A673 (cell line): ENCODE results near the gene RARRES2. TPM values are rescaled to one million over a fixed set of nuclear protein-coding genes. Genes with fewer than 3 reads are reported as not detected.

ENCODE experiments used
- BruUV-seq: library from RNA; stranded (reverse); fragments of 400-500 nt; replicated peaks from 2 replicates; lab custom pipeline; 2021; lab: Mats Ljungman, UMichigan
- CTCF ChIA-PET: fragments of 300-600 bp; sonication (Branson Sonifier 250); formaldehyde crosslinking; loops from one replicate; lab custom pipeline; 2022; ENCODE audit warnings: antibody characterized with exemption; lab: Charles Lee
- POLR2A ChIA-PET: fragments of 300-600 bp; sonication (Branson Sonifier 250); formaldehyde crosslinking; loops from one replicate; lab custom pipeline; 2022; ENCODE audit warnings: antibody characterized with exemption; ENCODE audit not compliant: low non-redundant PET; lab: Charles Lee
- DNase-seq: peaks from one replicate; pipeline ENCODE4 v3.0.0-alpha.2; 2015; ENCODE audit warnings: low spot score
- H3K27ac ChIP-seq: fragments of 200-600 bp; sonication (generic); 2 replicates; pipeline ENCODE4 v1.5.1; 2016; ENCODE audit warnings: mixed run types, low read depth, mild to moderate bottlenecking, mixed read lengths, antibody characterized with exemption, low read length; ENCODE audit not compliant: poor library complexity, severe bottlenecking
- H3K27me3 ChIP-seq: fragments of 200-600 bp; sonication (generic); replicated peaks from 2 replicates; pipeline ENCODE4 v1.6.1; 2017; ENCODE audit warnings: mixed run types, low read depth, mild to moderate bottlenecking, mixed read lengths, antibody characterized with exemption, low read length; ENCODE audit not compliant: insufficient read depth, poor library complexity
- H3K36me3 ChIP-seq: fragments of 200-600 bp; sonication (generic); 2 replicates; pipeline ENCODE4 v1.6.1; 2016; ENCODE audit warnings: mixed run types, mild to moderate bottlenecking, mixed read lengths, antibody characterized with exemption, low read length; ENCODE audit not compliant: insufficient read depth, poor library complexity, severe bottlenecking
- H3K4me1 ChIP-seq: fragments of 200-600 bp; sonication (generic); 2 replicates; pipeline ENCODE4 v1.6.1; 2017; ENCODE audit warnings: mixed run types, mild to moderate bottlenecking, mixed read lengths, antibody characterized with exemption, low read length; ENCODE audit not compliant: insufficient read depth, poor library complexity, severe bottlenecking
- H3K4me3 ChIP-seq: fragments of 200-600 bp; sonication (generic); 2 replicates; pipeline ENCODE4 v1.5.1; 2016; ENCODE audit warnings: low read depth, mixed run types, mild to moderate bottlenecking, mixed read lengths, low read length; ENCODE audit not compliant: poor library complexity, severe bottlenecking
- H3K9me3 ChIP-seq: fragments of 200-600 bp; sonication (generic); 2 replicates; pipeline ENCODE4 v1.6.1; 2016; ENCODE audit warnings: mixed run types, low read depth, mild to moderate bottlenecking, mixed read lengths, antibody characterized with exemption, low read length; ENCODE audit not compliant: poor library complexity, severe bottlenecking
- CTCF ChIP-seq: fragments of 300-800, 200-600 bp; sonication (generic); conservative IDR thresholded peaks from 2 replicates; pipeline ENCODE4 v1.5.1; 2017; ENCODE audit warnings: low read depth, mild to moderate bottlenecking, antibody characterized with exemption, low read length, moderate library complexity, mixed read lengths
- EZH2 ChIP-seq: fragments of 200-600 bp; sonication (generic); IDR thresholded peaks from 2 replicates; pipeline ENCODE4 v1.6.1; 2017; ENCODE audit warnings: borderline replicate concordance, low read depth, mild to moderate bottlenecking, mixed read lengths, antibody characterized with exemption, low read length; ENCODE audit not compliant: poor library complexity, severe bottlenecking
- intact Hi-C: fragments of 100-400 bp; cut with micrococcal nuclease; formaldehyde crosslinking; loops from one replicate; pipeline ENCODE4 v1.10.0; 2022; ENCODE audit not compliant: unreplicated experiment
- total RNA-seq: library from RNA; stranded (reverse); gene quantifications from 2 replicates; pipeline ENCODE4 v1.2.3, GENCODE V29; 2021

The RARRES2 gene
- total RNA-seq, 1 experiment from 2014 or later: not detected

- POLR2A ChIA-PET: no interaction called here
- CTCF ChIA-PET: no interaction called here
- no peak for DNase-seq
- H3K4me3 ChIP-seq: no peak overlapping the region
- H3K36me3 ChIP-seq: no peaks in the 10 kb centered on the region
- no peaks in the 10 kb centered on the region for H3K27me3 ChIP-seq
- no peak for TF ChIP-seq EZH2
- TF ChIP-seq CTCF: no peak
- H3K9me3 ChIP-seq: no peaks in the 10 kb centered on the region
- H3K27ac ChIP-seq: no peak overlapping the region
- no TSS peak for BruUV-seq
- H3K4me1 ChIP-seq: peaks cover 41% of the 10 kb centered on the region
- intact Hi-C loops: loop anchor here (1.0 kb wide), 1 partner anchor 32 kb away; no protein-coding TSS in a partner anchor
These were observed 19.1 kb upstream of the RARRES2 start for GRCh38 chr7:150360363-150361058.

- no TSS peak for BruUV-seq
- no peaks in the 10 kb centered on the region for H3K27me3 ChIP-seq
- H3K4me3 ChIP-seq: no peak overlapping the region
- POLR2A ChIA-PET: no interaction called here
- intact Hi-C loops: loop anchor here (1.0 to 5.0 kb wide), 2 partner anchors 31 to 63 kb away; no protein-coding TSS in a partner anchor
- H3K9me3 ChIP-seq: no peaks in the 10 kb centered on the region
- DNase-seq: no peak
- CTCF ChIA-PET: no interaction called here
- H3K36me3 ChIP-seq: no peaks in the 10 kb centered on the region
- H3K4me1 ChIP-seq: peaks cover 41% of the 10 kb centered on the region
- TF ChIP-seq EZH2: no peak
- no peak for TF ChIP-seq CTCF
- H3K27ac ChIP-seq: no peak overlapping the region
These were observed 18.4 kb upstream of the RARRES2 start for GRCh38 chr7:150359622-150360362.

- DNase-seq: no peak
- Histone ChIP-seq H3K4me3 (no peak overlapping the region), H3K36me3 (no peaks in the 10 kb centered on the region), H3K9me3 (no peaks in the 10 kb centered on the region), H3K4me1 (peaks cover 39% of the 10 kb centered on the region), H3K27me3 (no peaks in the 10 kb centered on the region), H3K27ac (no peak overlapping the region)
- no peak for TF ChIP-seq EZH2
- no peak for TF ChIP-seq CTCF
- CTCF ChIA-PET: no interaction called here
- POLR2A ChIA-PET: no interaction called here
- intact Hi-C loops: loop anchor here (5.0 kb wide), 1 partner anchor 63 kb away; no protein-coding TSS in a partner anchor
- BruUV-seq: no TSS peak
These were observed 17.7 kb upstream of the RARRES2 start for GRCh38 chr7:150358988-150359621.
